Common myeloid progenitor, CD34-positive (primary cell): ENCODE data around the gene EDEM3.

Experiments
- CTCF ChIA-PET: fragments of 350-600 bp; sonication (Branson Sonifier 250); formaldehyde crosslinking; loops from one replicate; lab custom pipeline; 2021; ENCODE audit warnings: antibody characterized with exemption; lab: Charles Lee
- POLR2A ChIA-PET: fragments of 350-600 bp; sonication (Branson Sonifier 250); formaldehyde crosslinking; loops from one replicate; lab custom pipeline; 2021; ENCODE audit warnings: antibody characterized with exemption; lab: Charles Lee
- DNase-seq, 3 donors: peaks; one replicate each; pipeline versions ENCODE4 v3.0.0 to v3.0.0-alpha.2; 2013
- H3K27ac ChIP-seq, 2 experiments: 1 replicate in 1 of 2; 2 replicates in 1 of 2; pipeline ENCODE4 v1.7.0; 2013; ENCODE audit warnings: inconsistent platforms in 2 of 2, low read length in 2 of 2, mild to moderate bottlenecking in 2 of 2, low read depth in 1 of 2, moderate library complexity in 1 of 2; ENCODE audit not compliant: severe bottlenecking in 2 of 2, insufficient read depth in 1 of 2, poor library complexity in 1 of 2
- H3K27me3 ChIP-seq, 5 experiments: replicated peaks in 2 of 5; 1 replicate in 3 of 5; 2 replicates in 2 of 5; pipeline versions ENCODE4 v1.6.1 to v1.7.0; 2013; ENCODE audit warnings: low read length in 4 of 5, mild to moderate bottlenecking in 2 of 5, moderate library complexity in 2 of 5, inconsistent platforms in 1 of 5; ENCODE audit not compliant: insufficient read depth in 5 of 5, control insufficient read depth in 4 of 5
- H3K36me3 ChIP-seq, 4 experiments: 1 replicate in 2 of 4; 2 replicates in 2 of 4; pipeline versions ENCODE4 v1.6.1 to v1.7.0; 2013; ENCODE audit warnings: low read length in 3 of 4, control low read depth in 1 of 4, mild to moderate bottlenecking in 1 of 4; ENCODE audit not compliant: control insufficient read depth in 4 of 4, insufficient read depth in 4 of 4
- H3K4me1 ChIP-seq, 4 experiments: 1 replicate in 3 of 4; 2 replicates in 1 of 4; pipeline versions ENCODE4 v1.6.1 to v1.7.1; 2013; ENCODE audit warnings: low read length in 3 of 4, mild to moderate bottlenecking in 3 of 4, control low read depth in 1 of 4, inconsistent platforms in 1 of 4, moderate library complexity in 1 of 4; ENCODE audit not compliant: control insufficient read depth in 4 of 4, insufficient read depth in 4 of 4; ENCODE audit errors: control extremely low read depth in 1 of 4
- H3K4me3 ChIP-seq, 7 experiments: 1 replicate in 4 of 7; 2 replicates in 3 of 7; pipeline versions ENCODE4 v1.5.1 to v1.7.0; 2013; ENCODE audit warnings: mild to moderate bottlenecking in 7 of 7, low read length in 6 of 7, moderate library complexity in 6 of 7, inconsistent platforms in 2 of 7, low read depth in 2 of 7, control low read depth in 1 of 7; ENCODE audit not compliant: insufficient read depth in 4 of 7, control insufficient read depth in 1 of 7; ENCODE audit errors: extremely low read depth in 1 of 7
- H3K9me3 ChIP-seq, 5 experiments: 1 replicate in 4 of 5; 2 replicates in 1 of 5; pipeline versions ENCODE4 v1.6.1 to v1.7.1; 2013; ENCODE audit warnings: low read length in 4 of 5, mild to moderate bottlenecking in 2 of 5, inconsistent platforms in 1 of 5, low read depth in 1 of 5, moderate library complexity in 1 of 5; ENCODE audit not compliant: control insufficient read depth in 4 of 5, insufficient read depth in 2 of 5; ENCODE audit errors: control extremely low read depth in 1 of 5
- WGBS: methylation state at CpG from one replicate; pipeline ENCODE4 v1.1.5; 2013; ENCODE audit not compliant: insufficient coverage; 5-methylcytosine and 5-hydroxymethylcytosine counted together

The EDEM3 gene

GRCh38 chr1:184672013-184672726, 82.5 kb downstream of the EDEM3 start:
- WGBS, result 86% methylated on average over 6 of the region's 9 CpGs
- Histone ChIP-seq H3K9me3 (no peaks in the 10 kb centered on the region), H3K27ac (no peak overlapping the region), H3K27me3 (no peaks in the 10 kb centered on the region), H3K4me3 (no peak overlapping the region), H3K4me1 (no peaks in the 10 kb centered on the region), H3K36me3 (no peaks in the 10 kb centered on the region)
- CTCF ChIA-PET, result interaction anchor here (0.9 to 1.1 kb wide), 2 partner anchors 19 to 622 kb away, joined by 3 to 4 read pairs; no protein-coding TSS in a partner anchor
- POLR2A ChIA-PET, result no interaction called here
- no peak for DNase-seq

GRCh38 chr1:184669391-184669790, 85.3 kb downstream of the EDEM3 start:
- Histone ChIP-seq H3K27ac (no peak overlapping the region), H3K27me3 (peaks cover 0 to 3% (median 2%) of the 10 kb centered on the region in 5 experiments), H3K36me3 (no peaks in the 10 kb centered on the region), H3K4me3 (no peak overlapping the region), H3K4me1 (peaks cover 0 to 2% (median 0%) of the 10 kb centered on the region in 4 experiments), H3K9me3 (no peaks in the 10 kb centered on the region)
- WGBS, result 100% methylated on average over 1 of the region's 1 CpG
- ChIA-PET POLR2A (interaction anchor here (0.9 kb wide), 1 partner anchor 8 kb away, joined by 3 read pairs; no protein-coding TSS in a partner anchor), CTCF (interaction anchor here (1.9 kb wide), 1 partner anchor 18 kb away, joined by 6 read pairs; no protein-coding TSS in a partner anchor)
- DNase-seq, result no peak

- H3K27me3 ChIP-seq, result peaks cover 0 to 4% (median 2%) of the 10 kb centered on the region in 5 experiments
- DNase-seq, result no peak
- H3K4me3 ChIP-seq, result no peak overlapping the region
- 97% methylated on average over 4 of the region's 6 CpGs for WGBS
- ChIA-PET CTCF (interaction anchor here (1.9 to 2.9 kb wide), 5 partner anchors 12 to 589 kb away, joined by 7 to 26 read pairs (median 10); no protein-coding TSS in a partner anchor), POLR2A (no interaction called here)
- H3K4me1 ChIP-seq, result peaks cover 0 to 10% (median 9%) of the 10 kb centered on the region in 4 experiments
- no peaks in the 10 kb centered on the region for H3K9me3 ChIP-seq
- no peak overlapping the region for H3K27ac ChIP-seq
- H3K36me3 ChIP-seq, result no peaks in the 10 kb centered on the region
Observed at GRCh38 chr1:184665360-184665759, 89.3 kb downstream of the EDEM3 start.

GRCh38 chr1:184664661-184665060, 90.0 kb downstream of the EDEM3 start:
- Histone ChIP-seq H3K4me3 (peak overlapping the region in 1 of 7 experiments; percentile 57), H3K27me3 (peaks cover 0 to 4% (median 2%) of the 10 kb centered on the region in 5 experiments), H3K4me1 (peaks cover 0 to 10% (median 9%) of the 10 kb centered on the region in 4 experiments), H3K27ac (no peak overlapping the region), H3K9me3 (no peaks in the 10 kb centered on the region), H3K36me3 (no peaks in the 10 kb centered on the region)
- DNase-seq, result no peak
- CTCF ChIA-PET, result interaction anchor here (0.6 to 2.9 kb wide), 20 partner anchors 9 to 588 kb away, joined by 3 to 26 read pairs (median 6); no protein-coding TSS in a partner anchor
- WGBS, result 92% methylated on average over 12 of the region's 15 CpGs
- POLR2A ChIA-PET, result no interaction called here

DNA sequence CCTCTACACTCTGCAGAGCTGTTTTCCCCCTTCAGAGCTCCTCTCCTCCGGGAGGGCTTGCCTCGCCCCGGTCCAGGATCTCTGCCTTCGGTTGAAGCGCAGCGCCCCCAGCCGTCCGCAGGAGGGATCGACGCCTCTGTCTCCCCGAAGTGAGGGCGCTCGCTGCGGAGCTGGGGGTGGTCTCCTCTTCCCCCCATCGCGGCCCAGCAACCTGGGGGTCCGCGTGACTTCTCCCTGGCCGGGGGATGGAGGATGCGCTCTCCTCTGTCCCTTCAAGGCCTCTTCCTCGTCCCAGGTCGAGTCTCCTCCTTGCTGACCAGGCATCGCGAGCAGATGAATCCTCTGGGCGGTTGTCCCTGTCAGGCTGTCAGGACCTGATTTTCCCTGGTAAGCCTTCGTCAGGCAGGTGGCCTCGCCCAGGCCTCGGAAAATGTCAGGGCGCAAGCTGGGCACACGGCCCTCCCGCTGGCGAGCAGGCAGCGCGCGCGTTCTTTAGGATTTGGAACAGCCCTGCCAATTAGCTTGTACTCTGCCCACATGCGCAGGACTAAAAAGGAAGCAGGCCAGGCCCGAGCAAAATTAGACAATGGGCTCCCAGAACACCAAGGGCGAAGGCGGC, 90.5 kb downstream of the EDEM3 start:
- Histone ChIP-seq H3K36me3 (no peaks in the 10 kb centered on the region), H3K27me3 (peaks cover 0 to 4% (median 2%) of the 10 kb centered on the region in 5 experiments), H3K9me3 (no peaks in the 10 kb centered on the region), H3K27ac (no peak overlapping the region), H3K4me3 (peak overlapping the region; percentile 5 to 73 (median 46)), H3K4me1 (peaks cover 0 to 10% (median 9%) of the 10 kb centered on the region in 4 experiments)
- DNase-seq, result peak; percentile 61 to 76 (median 74)
- 26% methylated on average over 39 of the region's 40 CpGs for WGBS
- CTCF ChIA-PET, result interaction anchor here (0.6 to 2.9 kb wide), 26 partner anchors 9 to 706 kb away, joined by 3 to 26 read pairs (median 5); no protein-coding TSS in a partner anchor
- POLR2A ChIA-PET, result no interaction called here

- POLR2A ChIA-PET, result interaction anchor here (1.1 kb wide), 1 partner anchor 8 kb away, joined by 3 read pairs; no protein-coding TSS in a partner anchor
- H3K4me1 ChIP-seq, result peaks cover 3 to 14% (median 10%) of the 10 kb centered on the region in 4 experiments
- no peak overlapping the region for H3K4me3 ChIP-seq
- H3K27ac ChIP-seq, result no peak overlapping the region
- H3K36me3 ChIP-seq, result no peaks in the 10 kb centered on the region
- no peaks in the 10 kb centered on the region for H3K9me3 ChIP-seq
- peaks cover 0 to 4% (median 2%) of the 10 kb centered on the region in 5 experiments for H3K27me3 ChIP-seq
- no peak for DNase-seq
- CTCF ChIA-PET, result interaction anchor here (1.2 to 2.2 kb wide), 2 partner anchors 10 to 282 kb away, joined by 3 to 11 read pairs; no protein-coding TSS in a partner anchor
- 89% methylated on average over 1 of the region's 1 CpG for WGBS
Observed at GRCh38 chr1:184661801-184662200, 92.9 kb downstream of the EDEM3 start.
